Thyroid gland (tissue), 4 donors: ENCODE data around the gene ELL.

ENCODE experiments used
- POLR2A ChIP-seq, 2 donors: fragments of 450-650 bp; IDR thresholded peaks; one replicate each; pipeline ENCODE4 v1.6.1; 2017; ENCODE audit warnings: antibody characterized with exemption in 2 of 2, mild to moderate bottlenecking in 2 of 2, moderate library complexity in 1 of 2
- TF ChIP-seq, protein P1 (sequence below), 6 experiments: fragments of 200-600 bp in 3 of 6; fragments of 450-650 bp in 3 of 6; sonication (generic) in 3 of 6; IDR thresholded peaks; one replicate each; pipeline ENCODE4 v1.5.1; 2016 to 2019; ENCODE audit warnings: antibody characterized with exemption in 6 of 6, mild to moderate bottlenecking in 2 of 6, inconsistent platforms in 1 of 6, moderate library complexity in 1 of 6

- TF ChIP-seq, protein P1, sequence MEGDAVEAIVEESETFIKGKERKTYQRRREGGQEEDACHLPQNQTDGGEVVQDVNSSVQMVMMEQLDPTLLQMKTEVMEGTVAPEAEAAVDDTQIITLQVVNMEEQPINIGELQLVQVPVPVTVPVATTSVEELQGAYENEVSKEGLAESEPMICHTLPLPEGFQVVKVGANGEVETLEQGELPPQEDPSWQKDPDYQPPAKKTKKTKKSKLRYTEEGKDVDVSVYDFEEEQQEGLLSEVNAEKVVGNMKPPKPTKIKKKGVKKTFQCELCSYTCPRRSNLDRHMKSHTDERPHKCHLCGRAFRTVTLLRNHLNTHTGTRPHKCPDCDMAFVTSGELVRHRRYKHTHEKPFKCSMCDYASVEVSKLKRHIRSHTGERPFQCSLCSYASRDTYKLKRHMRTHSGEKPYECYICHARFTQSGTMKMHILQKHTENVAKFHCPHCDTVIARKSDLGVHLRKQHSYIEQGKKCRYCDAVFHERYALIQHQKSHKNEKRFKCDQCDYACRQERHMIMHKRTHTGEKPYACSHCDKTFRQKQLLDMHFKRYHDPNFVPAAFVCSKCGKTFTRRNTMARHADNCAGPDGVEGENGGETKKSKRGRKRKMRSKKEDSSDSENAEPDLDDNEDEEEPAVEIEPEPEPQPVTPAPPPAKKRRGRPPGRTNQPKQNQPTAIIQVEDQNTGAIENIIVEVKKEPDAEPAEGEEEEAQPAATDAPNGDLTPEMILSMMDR (IDR thresholded peaks at IDR 0.05): no peak
- TF ChIP-seq POLR2A (IDR thresholded peaks at IDR 0.05): no peak
These were observed 2.0 kb upstream of the ELL start for GRCh38 chr19:18523841-18524240.
